GM23248 (cell line): ENCODE measurements around the gene LLPH.

ENCODE experiments used
- EZH2 ChIP-seq: fragments of 200-600 bp; sonication (generic); IDR thresholded peaks from 2 replicates; pipeline ENCODE4 v1.6.1; 2018; ENCODE audit warnings: antibody characterized with exemption, mild to moderate bottlenecking; ENCODE audit not compliant: insufficient read depth, poor library complexity, severe bottlenecking
- EZH2phosphoT487 ChIP-seq: fragments of 200-600 bp; sonication (generic); IDR thresholded peaks from 2 replicates; pipeline ENCODE4 v1.6.1; 2018; ENCODE audit warnings: antibody characterized with exemption, moderate library complexity, mild to moderate bottlenecking, low read depth; ENCODE audit not compliant: insufficient read depth

DNA sequence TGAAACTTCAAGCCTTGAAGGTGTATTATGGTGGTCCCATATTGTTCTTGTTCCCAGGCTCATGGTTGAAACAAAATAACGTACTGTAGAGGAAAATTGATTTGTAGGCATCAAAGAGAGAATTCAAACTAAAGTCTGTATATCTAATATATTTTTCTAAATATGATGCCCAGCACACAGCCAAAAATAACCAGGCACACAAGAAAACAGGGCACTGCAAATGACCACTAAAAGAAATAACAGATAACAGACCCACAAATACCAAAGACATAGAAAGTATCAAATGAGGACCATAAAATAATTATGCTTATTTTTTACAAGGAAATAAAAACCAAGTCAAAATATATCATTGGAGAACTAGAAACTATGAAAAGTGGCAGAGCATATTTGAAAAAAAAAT, 46.8 kb downstream of the LLPH start:
- no peak for TF ChIP-seq EZH2
- TF ChIP-seq EZH2phosphoT487: no peak
